GM10248 (cell line): ENCODE data around the gene FATE1.
"Not testable (repeated sequence)": the region's sequence is repeated elsewhere in the genome, so short reads cannot be mapped to it uniquely, and the experiment has no call there.

ENCODE experiments used
- CTCF ChIA-PET: fragments of 300-600 bp; sonication (Branson Sonifier 250); formaldehyde crosslinking; extraction: SDS; loops from one replicate; lab custom pipeline; 2021; ENCODE audit warnings: antibody characterized with exemption; lab: Yijun Ruan, JAX
- POLR2A ChIA-PET: fragments of 350-650 bp; sonication (Branson Sonifier 250); formaldehyde crosslinking; extraction: SDS; loops from one replicate; lab custom pipeline; 2020; ENCODE audit warnings: antibody characterized with exemption; lab: Yijun Ruan, JAX
- DNase-seq: peaks from one replicate; pipeline ENCODE4 v3.0.0; 2012; ENCODE audit errors: extremely low spot score
- CTCF ChIP-seq: IDR thresholded peaks from 2 replicates; pipeline ENCODE4 v1.5.1; 2012; ENCODE audit warnings: mild to moderate bottlenecking, low read depth; ENCODE audit errors: extremely low read depth, missing control alignments, control extremely low read depth

Gene FATE1

GRCh38 chrX:151688695-151689094 is 27.1 kb upstream of the FATE1 start:
- no peak for DNase-seq
- TF ChIP-seq CTCF: no peak
- ChIA-PET POLR2A (no interaction called here), CTCF (no interaction called here)

- ChIA-PET POLR2A (no interaction called here), CTCF (no interaction called here)
- no peak for DNase-seq
- no peak for TF ChIP-seq CTCF
Observed at GRCh38 chrX:151692825-151693224, 23.0 kb upstream of the FATE1 start.

GRCh38 chrX:151694121-151694520 is 21.7 kb upstream of the FATE1 start:
- CTCF ChIA-PET: no interaction called here
- DNase-seq: no peak
- POLR2A ChIA-PET: no interaction called here
- no peak for TF ChIP-seq CTCF

DNA sequence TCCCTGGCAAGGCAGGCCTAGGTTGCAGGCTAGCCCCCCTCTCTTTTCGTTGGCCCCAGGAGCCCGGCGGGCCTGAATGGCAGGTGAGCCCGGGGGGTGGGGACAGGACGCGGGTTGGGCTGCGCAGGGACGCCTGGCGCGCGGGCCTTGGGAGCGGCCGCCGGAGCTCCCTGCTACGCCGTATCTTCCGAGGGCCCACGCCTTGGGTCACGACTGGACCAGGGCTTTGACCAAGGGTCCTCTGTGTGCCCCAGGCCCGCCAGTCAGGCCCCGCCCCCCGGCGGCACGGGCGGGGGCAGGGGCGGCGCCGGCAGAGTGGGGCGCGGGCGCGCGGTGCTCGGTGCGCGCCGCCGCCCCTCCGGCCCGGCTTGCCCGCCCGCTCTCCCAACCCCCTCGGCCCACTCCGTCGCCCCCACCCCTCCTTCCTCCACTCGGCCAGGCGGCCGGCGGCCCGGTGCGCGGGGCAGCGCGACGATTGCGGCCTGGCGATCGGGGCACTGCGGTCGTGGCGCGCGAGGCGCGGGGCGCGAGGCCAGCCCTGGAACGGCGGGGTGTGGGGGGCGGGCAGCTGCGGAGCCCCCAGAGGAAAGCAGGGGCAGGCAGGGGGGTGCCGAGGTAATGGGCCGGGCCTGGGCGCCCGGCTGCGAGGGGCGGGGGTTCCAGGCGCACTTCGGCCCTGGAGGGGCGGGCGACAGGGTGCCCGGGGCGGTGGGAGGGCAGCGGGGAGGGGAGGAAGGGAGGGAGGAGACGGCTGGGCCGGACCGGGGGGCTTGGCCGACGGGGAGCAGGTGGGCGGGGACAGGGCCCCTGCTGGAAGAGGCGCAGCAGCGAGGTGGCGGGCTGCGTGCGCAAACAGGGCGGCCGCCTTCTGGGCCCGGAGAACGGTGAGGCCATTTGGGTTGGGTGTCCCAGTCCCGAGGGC is 20.9 kb upstream of the FATE1 start, which contains the start of gene PRRG3:
Gene PRRG3 (plus strand): TSS at position 798 of the 922 bp plus-strand sequence. CDS start 3,357 bp downstream, outside the sequence.
- ChIA-PET CTCF (no interaction called here), POLR2A (no interaction called here)
- no peak for DNase-seq
- TF ChIP-seq CTCF: no peak

- CTCF ChIA-PET: interaction anchor here (0.8 kb wide), 1 partner anchor 19 kb away, joined by 3 read pairs; no protein-coding TSS in a partner anchor
- TF ChIP-seq CTCF: no peak
- no peak for DNase-seq
- POLR2A ChIA-PET: no interaction called here
Observed at GRCh38 chrX:151695583-151696340, 20.1 kb upstream of the FATE1 start.

GRCh38 chrX:151697082-151697481 is 18.8 kb upstream of the FATE1 start:
- CTCF ChIA-PET, POLR2A ChIA-PET, DNase-seq: not testable (repeated sequence)
